Measurements from ENCODE around the gene CTAGE1.
"Not testable (repeated sequence)": the region's sequence is repeated elsewhere in the genome, so short reads cannot be mapped to it uniquely, and the experiment has no call there.

CTAGE1 gene

DNA sequence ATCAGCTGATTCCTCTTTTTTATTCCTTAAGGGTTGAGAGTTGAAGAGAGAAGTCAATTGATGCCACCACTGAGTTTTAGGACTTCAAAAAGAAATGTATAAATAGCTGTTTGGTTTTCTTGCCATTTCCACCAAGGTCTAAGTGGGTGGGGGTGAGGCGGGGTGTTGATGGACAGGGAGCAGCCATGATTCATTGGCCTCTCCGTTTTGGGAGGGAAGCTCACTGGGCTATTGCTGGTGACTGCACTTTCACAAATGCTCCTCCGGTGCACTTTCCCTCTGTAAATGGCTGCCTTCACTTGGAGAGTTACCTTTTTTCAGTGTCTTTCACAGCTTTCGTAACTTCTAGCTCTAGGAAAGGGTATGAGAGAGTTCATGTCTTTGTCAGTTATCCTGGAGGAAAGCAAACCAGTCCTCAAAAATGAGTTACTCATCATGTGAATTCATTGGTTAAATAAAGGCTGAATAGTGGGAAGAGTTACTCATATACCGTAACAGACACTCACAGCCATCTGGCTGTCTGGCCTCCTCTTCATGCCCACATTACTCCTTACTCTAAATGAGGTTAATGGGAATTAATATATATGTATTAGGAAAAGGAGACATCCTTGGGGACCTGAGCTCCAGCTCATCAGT lies 17.4 kb upstream of the CTAGE1 start:
- no peak for DNase-seq

DNA sequence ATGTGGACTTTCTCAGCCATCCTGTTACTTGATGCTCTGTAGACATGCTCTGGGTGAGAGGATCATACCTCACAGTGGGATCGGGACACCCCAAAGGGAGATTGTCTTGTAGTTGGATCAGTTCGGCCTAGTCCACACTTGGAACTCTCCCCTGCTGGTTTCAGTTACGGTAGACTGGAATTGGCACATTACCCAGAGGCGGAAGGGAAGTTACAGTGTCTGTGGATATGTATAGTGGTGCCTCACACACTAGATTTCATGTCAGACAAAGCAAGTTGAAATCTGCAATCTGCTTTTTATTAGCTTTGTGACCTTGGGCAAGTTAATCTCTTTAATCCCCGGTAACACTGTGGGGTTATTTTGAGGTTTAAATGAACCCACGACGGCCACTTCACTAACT lies 16.2 kb upstream of the CTAGE1 start:
- DNase-seq: no peak

- no peak for DNase-seq
Measured at GRCh38 chr18:22432657-22433137, 15.0 kb upstream of the CTAGE1 start.

DNA sequence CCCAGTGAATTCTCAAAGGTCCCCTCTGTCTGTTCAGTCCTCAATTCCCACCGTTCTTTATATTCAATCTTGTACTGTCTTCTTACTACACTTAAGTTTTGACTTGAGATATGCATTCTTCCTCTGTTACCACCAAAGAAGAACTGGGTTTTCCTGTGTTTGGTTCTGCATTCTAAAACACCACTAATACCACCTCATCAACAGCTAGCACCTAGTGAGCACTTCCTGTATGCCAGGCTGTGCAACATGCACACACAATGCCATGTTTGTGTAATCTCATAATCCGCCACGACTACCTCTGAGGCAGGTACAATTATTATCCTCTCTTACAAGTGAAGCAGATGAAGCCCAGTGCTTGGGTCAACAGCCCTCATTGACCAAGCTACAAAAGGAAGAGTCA lies 11.8 kb upstream of the CTAGE1 start:
- DNase-seq: no peak

- no peak for DNase-seq
Measured at GRCh38 chr18:22428672-22429071, 11.0 kb upstream of the CTAGE1 start.

DNA sequence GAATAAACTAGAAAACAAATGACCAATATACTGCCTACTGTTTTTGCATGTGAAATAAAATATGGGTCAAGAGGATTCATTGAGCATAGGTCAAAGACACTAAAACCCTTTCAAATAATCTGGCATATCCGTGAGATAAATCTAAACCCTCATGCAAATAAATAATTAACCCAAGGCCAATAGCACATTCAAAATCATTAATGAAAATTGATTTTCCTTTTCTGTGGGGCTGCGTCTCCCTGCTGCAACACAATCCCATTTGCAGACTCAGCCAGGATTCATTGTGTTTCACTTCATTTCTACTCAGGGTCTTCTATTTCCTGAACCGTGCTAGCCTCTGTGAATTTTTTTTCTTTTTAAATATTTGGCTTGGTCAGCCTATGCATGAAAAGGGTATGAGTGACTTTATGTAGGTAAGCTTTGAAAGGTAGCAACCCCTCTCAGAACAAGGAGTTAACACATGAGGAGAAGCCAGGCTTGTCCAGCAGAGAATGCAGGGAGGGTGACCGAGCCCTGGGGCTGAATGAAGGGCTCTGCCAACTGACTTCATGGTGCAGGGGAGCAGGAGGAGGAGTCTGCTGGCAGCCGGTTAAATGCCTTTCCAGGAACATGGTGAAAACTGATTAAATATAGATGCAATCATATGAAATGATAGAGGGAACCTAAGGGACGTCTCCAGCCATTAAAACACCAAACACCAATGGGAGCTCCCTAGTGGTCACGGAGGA lies 10.3 kb upstream of the CTAGE1 start:
- no peak for DNase-seq

DNA sequence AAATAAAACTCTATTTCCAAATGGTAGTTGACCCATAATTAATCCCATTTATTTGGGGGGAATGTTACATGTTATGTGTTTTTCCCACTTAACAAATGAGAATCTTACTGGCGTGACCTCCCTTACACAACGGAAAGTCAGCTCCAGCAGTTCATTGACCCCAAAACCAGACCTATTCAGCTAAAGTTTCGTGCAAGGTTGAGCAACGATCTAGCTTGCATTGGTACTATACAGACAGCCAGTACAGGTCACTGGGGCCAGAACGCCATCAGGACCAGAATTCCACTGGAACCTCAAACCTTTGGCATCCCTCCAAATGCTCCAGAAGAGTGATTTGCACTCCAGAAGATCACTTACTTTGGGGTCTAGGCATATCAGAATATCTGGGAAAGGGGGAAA lies 6.8 kb upstream of the CTAGE1 start:
- no peak for DNase-seq

DNA sequence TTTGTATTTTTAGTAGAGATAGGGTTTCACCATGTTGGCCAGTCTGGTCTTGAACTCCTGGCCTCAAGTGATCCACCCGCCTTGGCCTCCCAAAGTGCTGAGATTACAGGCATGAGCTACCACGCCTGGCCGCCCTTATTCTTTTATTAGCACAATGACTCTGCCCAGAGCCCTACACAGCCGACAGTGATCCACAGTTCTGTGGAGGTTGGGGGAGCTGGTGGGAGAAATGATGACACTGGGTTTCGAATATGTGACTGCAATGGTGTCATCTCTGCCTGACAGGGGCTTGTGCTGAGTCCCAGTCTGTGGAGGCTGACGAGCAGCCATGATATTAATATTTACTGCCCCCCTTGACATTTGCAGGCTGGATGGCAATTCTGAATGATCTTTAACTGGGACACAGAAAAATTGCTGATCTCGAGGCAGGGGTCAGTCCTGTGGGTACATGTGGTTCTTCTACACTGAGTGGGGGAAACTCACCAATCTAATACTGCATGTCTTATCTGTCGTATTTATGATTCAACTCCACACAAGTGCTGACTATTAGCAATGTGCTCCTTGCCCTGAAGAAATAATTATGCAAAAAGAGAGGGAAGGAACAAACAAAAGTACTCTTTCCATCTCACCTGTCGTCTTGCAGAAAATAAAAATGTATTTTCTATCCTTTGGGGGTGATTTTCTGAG lies 6.3 kb upstream of the CTAGE1 start:
- no peak for DNase-seq

DNA sequence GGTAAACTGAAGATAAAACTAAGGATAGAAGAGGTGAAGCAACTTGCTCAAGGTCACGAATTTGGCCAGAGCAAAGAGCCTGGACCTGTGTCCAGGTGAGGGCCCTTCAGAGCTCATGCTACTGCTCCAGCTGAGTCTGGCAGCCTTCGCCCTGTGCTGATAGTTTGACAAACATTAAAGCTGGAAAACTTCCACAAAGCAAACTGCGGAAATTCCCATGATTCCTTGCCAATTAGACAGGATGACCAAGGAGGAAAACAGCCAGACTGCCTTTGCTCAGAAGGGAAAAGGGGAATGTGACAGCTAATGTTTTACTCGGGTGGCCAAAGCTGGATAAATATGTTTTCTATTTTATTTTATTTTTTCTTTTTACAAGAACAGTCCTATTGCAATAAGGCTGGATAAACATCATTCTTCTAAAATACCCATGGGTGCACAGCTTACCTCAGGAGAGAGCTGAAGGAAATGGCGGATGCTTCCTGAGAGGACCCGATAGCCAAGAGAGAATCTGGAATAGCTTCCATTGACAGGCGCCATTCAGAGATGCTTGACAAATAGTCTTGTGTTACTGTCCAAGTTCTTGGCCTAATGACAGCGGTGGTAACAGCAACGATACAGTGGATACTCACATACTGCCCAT lies 5.3 kb upstream of the CTAGE1 start:
- no peak for DNase-seq

GRCh38 chr18:22420652-22421051 lies 2.9 kb upstream of the CTAGE1 start:
- DNase-seq: no peak

DNA sequence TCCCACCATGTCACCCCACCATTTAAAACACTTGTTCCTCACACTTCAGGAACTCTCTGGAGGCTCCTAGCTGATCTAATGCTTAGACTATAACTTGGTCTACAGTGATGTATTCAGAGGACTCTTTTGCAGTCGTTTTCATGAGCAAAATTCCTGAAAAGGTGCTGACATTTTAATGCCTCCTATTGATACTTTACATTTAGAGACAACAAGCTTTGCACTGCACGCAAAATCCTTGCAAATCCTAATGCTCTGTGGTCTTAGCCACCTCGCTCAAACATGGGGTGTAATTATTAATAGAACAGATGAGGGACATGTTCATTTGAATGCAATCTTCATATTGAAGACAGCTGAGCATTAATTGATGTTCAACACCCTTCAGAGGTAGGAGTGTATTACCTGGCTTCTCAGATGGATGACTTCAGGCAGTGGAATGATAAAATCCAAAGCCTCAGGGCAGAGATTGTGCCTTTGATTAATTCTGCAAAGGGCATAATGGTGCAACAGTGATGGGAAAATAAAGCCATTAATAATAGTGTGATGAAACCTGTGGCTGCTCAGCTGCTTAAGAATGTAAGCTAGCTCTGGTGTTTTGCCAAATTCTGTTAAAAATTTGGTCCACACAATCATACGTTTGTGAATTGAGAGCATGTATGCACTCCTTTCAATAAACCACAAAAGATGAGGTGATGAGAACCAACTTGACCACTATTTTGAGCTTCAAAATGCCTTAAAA lies 5.4 kb downstream of the CTAGE1 start:
- no peak for DNase-seq

DNA sequence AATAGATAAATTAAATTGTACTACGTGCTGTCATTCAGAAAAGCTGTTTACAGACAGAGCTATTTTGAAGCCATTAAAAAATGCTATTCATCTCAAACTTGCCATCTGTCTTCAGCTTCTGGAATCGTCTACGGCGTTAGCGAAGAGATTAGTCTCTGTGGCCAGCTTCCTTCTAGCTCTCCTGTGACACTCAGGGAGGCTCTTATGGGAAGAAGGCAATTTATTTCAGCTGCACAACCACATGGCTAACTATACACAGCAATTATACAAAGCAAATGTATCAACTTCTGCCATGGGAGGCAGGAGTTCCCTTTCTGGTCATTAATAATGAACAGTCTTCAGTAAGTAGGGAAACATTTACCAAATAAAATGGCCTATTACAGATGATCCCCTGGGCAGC lies 6.3 kb downstream of the CTAGE1 start:
- DNase-seq: no peak

DNA sequence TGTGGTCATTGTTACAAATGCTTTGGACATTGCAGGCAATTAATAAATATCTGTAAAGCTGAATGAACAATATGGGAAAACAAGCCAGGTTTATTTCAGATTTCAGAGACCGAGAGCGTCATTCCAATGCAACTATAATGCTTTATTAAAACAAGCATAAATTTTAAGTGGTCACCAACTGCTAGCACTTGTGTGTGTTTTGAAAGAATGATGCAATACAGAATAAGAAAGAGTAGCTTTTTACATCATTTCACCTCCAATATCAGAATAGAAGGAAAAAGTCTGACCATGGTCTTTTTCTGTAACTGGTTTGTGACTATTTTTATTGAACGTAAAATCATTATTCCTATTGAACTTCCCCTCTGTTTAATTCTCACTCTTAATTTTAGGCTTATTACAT lies 7.6 kb downstream of the CTAGE1 start:
- DNase-seq: no peak

DNA sequence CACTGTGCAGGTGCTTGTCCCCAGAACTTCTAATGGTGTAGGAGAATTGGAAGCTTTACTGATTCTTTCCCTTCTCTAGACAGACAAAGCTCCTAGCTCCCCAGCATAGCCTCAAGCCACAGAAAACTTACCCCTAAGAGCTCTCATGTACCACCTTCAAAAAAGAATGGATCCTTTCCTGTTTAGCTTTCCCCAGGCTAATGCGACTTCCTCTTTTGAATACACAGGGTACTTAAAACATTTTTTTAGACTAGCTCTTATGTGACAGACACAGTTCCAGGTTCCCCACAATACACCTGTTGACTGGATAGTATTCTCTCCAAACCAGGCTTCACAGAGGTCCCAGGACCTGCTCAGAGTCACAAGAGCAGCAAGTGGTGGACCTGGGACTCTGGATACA lies 8.3 kb downstream of the CTAGE1 start:
- no peak for DNase-seq

GRCh38 chr18:22408059-22408458 lies 9.7 kb downstream of the CTAGE1 start:
- no peak for DNase-seq

DNA sequence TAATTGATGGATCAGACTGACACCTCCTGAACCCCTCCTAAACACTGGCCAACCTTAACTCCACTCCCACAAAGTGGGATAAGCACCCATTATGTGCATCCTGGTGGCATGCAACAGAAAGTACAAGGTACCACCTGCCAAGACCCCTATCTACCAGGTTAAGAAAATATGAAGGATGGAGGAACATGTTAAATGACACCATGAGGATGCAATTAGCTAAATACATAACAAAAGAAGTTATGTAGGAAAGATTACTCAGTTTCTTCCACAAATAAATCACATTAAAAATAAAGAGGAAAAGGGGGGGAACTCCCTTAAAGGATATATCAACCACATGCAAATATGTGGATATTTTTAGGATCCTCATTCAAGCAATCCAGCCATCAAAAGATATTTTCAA lies 12.6 kb downstream of the CTAGE1 start:
- no peak for DNase-seq

DNA sequence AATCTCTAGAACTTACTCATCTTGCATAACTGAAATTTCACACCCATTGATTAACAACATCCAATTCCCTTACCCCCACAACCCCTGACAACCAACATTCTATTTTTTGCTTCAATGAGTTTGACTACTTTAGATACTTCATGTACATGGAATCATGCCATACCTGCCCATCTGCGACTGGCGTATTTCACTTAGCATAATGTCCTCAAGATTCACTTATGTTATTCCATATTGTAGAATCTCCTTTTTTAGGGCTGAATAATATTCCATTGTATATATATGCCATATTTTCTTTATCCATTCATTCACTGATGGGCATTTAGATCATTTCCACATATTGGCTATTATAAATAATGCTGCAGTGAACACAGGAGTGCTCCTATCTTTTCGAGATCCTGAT lies 13.8 kb downstream of the CTAGE1 start:
- DNase-seq: no peak

DNA sequence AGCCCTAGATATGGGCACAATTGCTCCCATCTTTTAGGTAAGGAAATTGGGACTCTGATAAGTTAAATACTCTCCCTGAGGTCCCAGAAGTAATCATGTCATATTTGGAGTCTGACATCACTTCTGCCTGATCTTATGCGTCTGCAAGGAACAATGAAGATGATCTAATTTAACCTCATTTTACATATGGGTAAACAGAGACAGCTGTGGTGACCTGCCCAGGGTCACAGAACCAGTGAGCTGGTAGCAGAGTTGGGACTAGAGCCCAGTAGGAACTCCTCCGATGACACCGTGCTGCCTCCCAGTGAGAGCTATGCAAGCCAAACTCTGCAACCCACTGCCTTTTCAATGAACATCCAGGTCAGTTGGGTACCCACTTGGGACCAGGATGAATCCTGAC lies 17.8 kb downstream of the CTAGE1 start:
- no peak for DNase-seq

GRCh38 chr18:22398464-22398863 lies 19.3 kb downstream of the CTAGE1 start:
- DNase-seq: no peak

GRCh38 chr18:22394428-22394827 lies 23.3 kb downstream of the CTAGE1 start:
- DNase-seq: no peak

DNA sequence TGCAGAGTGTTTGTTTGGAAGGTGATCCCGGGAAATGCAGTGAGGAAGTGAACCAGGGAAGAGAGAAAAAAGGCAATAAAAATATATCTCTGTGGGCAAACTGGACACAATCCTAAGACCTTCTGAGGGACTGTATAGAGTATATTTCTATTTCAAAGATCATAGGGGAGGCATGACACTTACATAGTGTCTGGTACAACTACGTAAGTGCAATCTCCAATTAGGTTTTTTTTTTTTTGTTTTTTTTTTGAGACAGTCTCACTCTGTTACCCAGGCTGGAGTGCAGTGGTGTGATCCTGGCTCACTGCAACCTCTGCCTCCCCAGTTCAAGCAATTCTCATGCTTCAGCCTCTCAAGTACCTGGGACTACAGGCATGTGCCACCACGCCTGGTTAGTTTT lies 24.6 kb downstream of the CTAGE1 start:
- not testable (repeated sequence) for DNase-seq

DNA sequence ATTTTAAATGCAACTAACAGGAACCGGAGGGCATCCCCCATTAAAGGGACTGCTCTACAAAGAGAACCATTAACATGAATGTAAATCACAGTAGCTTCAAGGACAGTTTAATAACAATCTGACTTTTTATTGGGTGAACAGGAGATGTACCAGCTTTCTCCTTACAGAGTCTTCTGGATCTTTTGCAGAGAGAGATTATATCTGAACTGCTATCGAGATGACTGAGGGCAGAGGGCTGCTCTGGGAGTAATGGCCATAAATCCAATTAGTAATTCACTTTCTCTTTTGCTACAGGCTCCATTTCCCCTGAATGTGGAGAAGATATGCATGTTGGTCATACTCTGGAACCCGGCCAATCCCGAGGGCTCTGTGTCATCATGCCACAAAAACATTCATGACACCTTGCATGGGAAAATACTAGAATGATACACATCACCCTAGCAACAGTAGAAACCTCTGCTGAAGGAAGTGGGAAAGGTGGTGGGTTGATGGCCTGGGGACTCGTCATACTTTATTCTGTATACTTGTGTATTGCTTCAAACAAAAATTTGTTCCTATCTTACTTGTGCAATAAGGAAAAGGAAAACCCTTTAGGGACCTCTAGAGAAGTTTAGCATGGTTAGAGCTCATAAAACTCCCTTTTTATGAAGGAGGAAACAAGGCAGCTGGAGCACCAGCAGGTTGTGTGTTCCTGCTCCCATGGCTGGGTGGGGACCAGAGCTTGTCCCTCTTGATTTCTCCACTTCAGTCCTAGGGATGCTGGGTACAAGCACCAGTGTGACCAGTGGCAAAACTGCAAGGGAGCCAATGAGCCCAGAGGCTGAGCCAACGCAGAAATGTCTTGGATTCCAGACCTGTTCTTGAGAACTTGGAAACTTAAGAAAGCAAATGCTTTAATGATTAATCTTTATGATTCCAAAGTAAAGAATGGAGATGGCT lies 26.0 kb downstream of the CTAGE1 start:
- DNase-seq: no peak

Measured in NCI-H1930 (cell line).